ENCODE results near the gene PCK1.

Gene PCK1

DNA sequence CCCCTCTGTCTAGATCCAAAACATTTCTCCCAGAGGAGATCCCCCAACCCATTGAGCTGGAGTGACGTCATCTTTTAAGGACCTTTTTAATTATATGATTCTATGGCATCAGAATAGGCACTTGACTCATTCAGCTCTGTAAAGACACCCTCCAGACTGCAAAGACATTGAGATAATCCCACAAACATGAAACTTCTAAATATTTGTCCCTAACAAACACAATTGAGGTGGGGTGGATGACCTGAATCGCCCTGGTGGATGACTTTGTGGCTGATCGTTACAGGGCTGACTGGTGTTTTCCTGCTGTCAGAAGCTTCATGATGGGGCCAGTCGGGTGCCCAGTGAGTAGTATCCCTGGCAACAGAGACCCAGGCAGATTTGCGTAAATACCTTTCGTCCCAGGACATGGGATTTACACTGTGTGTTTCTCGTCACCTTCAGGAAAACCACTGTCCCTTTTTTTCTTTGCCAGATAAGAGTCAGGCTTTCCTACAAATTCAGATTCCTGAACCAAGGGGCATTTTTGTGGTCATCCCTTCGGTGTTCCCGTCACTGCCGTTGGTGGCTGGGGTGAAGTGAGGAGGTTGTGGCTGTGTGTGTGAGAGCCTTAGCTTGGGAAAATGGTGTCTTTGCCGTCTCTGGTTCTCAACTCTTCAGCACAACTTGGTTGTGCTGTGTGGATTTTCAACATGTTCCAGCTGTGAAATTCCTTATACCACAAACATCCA lies 5.3 kb upstream of the PCK1 start:
- no peak for DNase-seq (ENCODE audit: extremely low read depth, low read depth)
- no peak for TF ChIP-seq CTCF (IDR thresholded peaks at IDR 0.05; ENCODE audit: low read depth, low read length, missing control alignments)
- H3K4me3 ChIP-seq (replicated peaks; ENCODE audit: low read depth, low read length): no peak overlapping the region

DNA sequence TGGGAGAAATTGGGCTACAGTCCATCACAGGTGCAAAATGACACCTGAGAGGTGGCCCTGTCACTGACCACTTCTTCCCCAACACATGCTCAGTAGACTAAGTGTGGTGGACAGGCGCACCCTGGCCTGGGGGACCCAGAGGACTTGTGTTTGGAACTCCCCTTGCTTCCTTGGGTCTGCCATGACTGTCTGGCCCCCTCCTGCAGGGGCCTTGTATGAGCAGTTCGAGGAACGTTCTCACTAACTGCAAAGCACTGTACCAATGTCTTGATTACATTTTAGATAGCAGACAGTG lies 4.0 kb upstream of the PCK1 start:
- H3K4me3 ChIP-seq (replicated peaks; ENCODE audit: low read depth, low read length): no peak overlapping the region
- no peak for DNase-seq (ENCODE audit: extremely low read depth, low read depth)
- TF ChIP-seq CTCF (IDR thresholded peaks at IDR 0.05; ENCODE audit: low read depth, low read length, missing control alignments): no peak

DNA sequence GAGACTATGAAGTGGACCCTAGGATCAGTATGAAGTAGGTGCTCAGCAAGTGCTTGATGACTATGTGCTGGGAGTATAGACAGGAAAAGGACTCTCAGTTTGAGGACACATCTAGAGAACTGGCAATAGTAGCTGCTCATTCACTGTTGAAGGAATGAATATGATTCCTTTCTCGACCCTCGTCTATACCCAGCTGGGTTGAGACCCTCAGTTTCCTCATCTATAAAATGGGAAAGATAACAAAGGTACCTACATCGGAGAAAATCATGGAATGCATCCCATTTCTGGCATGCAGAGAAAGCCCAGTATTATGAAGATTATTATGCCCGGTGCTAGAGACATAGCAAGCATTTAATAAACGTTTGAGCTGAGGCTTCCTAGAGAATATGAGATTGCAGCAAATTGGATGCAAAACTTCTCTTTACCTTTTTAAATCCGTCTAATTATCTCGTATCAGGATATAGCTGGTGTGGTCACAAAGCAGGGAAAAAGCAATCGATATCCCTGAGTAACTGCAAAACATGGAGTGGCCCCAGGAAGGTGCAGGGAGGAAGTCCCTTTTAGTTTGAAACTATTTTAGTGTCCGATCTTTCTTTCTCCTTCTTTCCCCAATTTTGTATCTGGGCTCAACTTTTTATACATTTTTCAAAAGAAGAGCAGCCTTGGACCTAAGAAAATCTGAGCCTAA lies 2.8 kb upstream of the PCK1 start:
- no peak for DNase-seq (ENCODE audit: extremely low read depth, low read depth)
- H3K4me3 ChIP-seq (replicated peaks; ENCODE audit: low read depth, low read length): no peak overlapping the region
- TF ChIP-seq CTCF (IDR thresholded peaks at IDR 0.05; ENCODE audit: low read depth, low read length, missing control alignments): no peak

- H3K4me3 ChIP-seq (replicated peaks; ENCODE audit: low read depth, low read length): no peak overlapping the region
- TF ChIP-seq CTCF (IDR thresholded peaks at IDR 0.05; ENCODE audit: low read depth, low read length, missing control alignments): no peak
- DNase-seq (ENCODE audit: extremely low read depth, low read depth): no peak
These were observed 2.2 kb upstream of the PCK1 start for GRCh38 chr20:57558614-57559288.

DNA sequence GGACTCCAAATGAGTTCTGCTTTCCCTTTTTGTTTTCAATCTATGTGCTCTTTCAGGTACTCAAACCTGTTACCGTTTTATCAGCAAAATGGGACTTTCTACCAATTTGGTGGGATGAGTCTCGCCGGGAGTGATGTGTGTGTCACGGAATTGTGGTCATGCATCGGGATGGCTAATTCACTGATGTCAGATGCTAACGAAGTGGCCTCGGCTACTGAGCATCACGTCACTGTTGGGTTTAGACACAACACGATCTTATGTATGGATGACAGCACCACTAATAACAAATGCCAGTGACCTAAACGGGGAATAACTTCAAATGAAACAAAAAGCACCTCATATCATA lies 1.6 kb upstream of the PCK1 start:
- H3K4me3 ChIP-seq (replicated peaks; ENCODE audit: low read depth, low read length): no peak overlapping the region
- TF ChIP-seq CTCF (IDR thresholded peaks at IDR 0.05; ENCODE audit: low read depth, low read length, missing control alignments): no peak
- no peak for DNase-seq (ENCODE audit: extremely low read depth, low read depth)

DNA sequence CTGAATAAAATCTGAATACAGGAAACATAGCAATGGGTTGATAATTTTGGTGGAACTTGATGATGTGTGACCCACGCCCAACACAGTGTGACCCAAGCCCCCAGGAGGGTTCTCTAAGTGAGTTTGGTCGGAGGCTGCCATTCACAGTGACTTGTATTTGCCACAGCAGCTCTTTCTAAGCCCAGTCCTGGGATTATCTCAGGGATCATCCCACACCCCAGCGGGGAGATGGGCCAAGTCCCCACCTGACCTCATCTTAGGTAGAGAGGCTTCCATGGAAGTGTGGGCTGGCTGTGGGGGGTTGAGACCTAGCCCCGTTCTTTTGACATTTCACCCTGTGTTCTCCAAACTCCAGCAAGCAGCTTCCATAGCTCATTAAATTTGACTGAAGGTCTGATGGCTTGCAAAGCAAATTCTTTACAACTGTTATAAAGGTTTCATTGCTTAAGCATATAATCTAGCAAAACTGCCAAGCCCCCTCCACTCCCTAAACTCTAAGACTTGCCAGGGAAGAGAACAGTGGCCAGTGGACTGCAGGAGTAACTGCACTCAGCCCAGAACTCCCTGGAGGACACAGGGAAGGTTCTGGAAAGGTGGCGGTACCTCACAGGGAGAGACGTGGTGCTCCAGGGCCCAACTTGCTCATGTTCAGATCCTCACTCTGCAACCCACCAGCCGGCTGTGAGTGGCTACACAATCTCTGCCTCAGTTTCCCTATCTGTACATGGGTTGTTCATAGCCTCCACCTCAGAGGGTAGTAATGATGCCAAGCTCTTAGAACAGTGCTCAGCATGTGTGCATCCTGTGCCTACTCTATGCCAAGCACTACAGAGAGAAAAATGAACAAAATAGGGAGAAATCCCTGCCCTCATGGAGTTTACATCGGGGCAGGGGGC lies 1.0 kb upstream of the PCK1 start:
- no peak for DNase-seq (ENCODE audit: extremely low read depth, low read depth)
- TF ChIP-seq CTCF (IDR thresholded peaks at IDR 0.05; ENCODE audit: low read depth, low read length, missing control alignments): no peak
- no peak overlapping the region for H3K4me3 ChIP-seq (replicated peaks; ENCODE audit: low read depth, low read length)

Data from HFF-Myc (cell line).